Islet precursor cell (in vitro differentiated cells): ENCODE data around the gene XPO4.
"Not testable (repeated sequence)": the region's sequence is repeated elsewhere in the genome, so short reads cannot be mapped to it uniquely, and the experiment has no call there.

ENCODE experiments used
- DNase-seq: peaks from one replicate; pipeline ENCODE4 v3.0.0-alpha.2; 2018

XPO4 gene

DNA sequence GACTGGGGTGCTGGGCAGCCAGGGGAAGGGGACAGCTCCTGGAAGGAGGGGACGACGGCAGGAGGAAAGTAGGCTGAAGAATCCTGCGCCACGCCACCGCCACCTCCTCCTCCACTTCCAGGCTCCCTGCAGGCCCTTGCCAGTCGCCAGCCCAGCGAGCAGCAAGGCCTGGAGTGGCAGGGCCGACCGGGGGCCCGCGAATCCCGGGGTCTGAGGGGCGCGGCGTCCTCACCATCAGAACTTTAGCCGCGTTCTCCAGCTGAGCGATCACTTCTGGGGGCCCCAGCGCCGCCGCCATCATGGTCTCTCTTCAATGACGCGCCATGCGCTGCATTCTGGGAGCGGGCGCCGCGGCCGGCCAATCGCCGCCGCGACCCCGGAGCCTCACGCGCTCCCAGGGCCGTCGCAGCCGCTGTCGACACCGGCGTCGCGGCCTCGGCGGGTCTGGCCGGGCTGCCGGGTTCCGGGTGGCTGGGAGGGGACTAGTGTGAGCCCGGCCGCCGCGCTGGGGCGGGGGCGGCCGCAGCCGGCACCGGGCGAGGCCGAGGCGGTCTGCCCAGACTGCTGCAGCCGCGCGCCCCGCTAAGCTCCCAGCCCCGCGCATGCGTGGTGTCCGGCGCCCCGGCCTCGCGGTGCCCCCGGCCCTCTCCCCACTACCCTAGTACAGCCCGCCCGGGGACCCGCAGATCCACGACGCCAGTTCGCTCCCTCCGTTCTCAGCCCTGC is at the start of gene XPO4:
XPO4 (minus strand) TSS at position 309 of the 726 bp plus-strand sequence; CDS start at position 301, 8 bp downstream.
- peak; percentile 89 for DNase-seq

DNA sequence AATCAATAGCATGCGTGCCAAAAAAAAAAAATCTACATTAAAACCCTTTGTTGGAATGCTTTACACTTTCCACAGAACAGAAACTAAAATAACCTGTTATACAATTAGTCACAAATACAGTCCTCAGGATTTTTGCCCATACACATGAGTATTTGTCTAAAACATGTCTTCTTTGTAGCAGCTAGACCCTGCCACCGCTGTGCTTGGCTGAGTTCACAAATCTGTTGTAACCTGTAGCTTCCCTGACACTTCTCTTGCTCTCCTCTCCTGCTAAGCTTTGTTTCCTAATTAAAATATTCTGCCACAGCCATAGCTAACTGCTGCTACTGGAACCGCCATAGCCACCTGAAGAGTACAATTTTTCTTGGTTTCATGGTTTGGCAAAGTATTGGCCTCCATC is 45.5 kb upstream of the XPO4 start:
- DNase-seq, result not testable (repeated sequence)

DNA sequence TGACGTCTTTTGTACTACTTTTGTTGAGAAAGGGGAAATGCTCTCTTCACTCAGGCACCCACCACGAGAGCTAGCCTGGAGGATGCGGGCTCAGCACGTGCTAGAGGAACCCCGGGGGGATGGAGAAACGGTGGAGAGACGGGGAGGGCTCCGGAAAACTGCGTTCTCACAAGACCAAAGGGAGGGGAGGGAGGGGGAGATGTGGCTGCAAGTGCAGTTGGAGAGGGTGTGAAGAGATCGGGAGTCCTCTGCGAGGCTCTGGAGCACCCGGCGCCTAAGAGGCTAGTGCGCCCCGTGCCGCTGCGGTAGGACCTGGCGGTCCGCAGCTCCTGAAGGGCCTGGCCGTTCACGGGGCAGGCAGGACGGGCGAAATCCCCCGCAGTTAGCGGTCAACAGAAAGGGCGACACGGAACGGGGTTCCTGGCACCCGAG is 43.4 kb upstream of the XPO4 start:
- DNase-seq, result peak; percentile 60

DNA sequence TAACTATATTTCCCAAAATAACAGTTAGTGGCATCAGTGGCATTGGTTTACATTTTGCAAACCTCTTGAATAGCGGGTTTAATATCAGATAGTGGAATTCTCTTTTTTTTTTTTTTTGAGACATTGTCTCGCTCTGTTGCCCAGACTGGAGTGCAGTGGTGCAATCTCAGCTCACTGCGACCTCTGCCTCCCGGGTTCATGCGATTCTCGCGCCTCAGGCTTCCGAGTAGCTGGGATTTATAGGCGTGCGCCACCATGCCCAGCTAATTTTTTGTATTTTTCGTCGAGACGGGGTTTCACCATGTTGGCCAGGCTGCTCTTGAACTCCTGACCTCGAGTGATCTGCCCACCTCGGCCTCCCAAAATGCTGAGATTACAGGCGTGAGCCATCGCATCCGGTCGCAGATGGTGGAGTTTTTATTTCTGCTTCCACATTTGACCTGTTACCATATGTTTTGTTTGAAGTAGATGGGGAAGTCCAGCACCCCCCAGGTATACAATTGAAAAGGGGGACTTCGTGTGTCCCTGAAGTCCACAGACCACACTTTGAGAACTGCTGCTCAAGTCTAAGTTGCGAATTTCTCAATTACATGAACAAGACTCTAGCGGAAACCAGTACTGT is 40.5 kb upstream of the XPO4 start:
- no peak for DNase-seq

DNA sequence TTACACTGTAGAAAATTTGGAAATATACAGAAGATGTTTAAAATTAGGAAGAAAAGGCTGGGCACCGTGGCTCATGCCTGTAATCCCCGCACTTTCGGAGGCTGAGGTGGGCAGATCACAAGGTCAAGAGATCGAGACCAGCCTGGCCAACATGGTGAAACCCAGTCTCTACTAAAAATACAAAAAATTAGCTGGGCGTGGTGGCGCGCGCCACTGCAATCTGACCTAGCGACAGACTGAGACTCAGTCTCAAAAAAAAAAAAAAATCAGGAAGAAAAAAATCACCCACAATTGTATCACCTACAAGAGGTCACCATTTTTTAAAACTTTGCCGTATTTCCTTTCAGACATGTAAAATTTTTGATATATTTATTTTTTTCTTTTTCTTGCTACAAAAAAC is 38.0 kb upstream of the XPO4 start:
- not testable (repeated sequence) for DNase-seq

DNA sequence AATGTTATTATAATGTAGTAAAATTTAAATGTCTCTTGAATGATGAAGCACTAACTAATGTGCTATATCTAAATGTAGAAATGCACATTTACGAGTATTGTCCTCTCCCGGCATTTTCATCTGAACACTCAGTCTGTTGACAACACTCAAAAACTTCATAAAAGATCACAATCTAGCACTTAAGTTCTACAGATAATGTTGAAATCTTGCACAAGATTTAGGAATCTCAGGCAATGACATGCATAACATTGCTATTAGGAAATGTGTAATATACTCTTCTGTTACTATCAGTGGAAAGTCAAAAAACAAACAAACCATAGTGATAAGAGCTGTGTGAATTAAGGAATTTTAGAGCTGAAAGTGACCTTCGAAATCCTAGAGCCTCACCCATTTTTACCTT is 37.5 kb upstream of the XPO4 start:
- DNase-seq, result no peak

DNA sequence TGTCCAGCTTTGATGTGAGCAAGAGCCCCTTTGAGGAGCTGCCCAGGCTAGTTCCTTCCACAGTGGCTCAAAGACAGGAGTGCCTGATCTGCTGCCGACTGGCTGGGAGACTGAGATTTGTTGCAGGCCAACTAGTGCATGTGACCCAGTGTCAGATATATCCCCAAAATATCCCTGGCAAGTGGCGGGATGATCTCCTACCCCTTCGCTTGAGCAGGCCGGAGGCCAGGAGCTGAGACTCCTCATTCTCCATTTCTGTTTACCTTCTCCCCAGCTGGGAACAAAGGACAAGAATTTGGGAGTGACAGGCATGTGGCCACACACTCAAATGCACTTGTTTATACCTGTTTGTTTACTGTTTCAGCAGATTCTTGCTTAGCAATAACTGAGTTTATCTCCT is 37.1 kb upstream of the XPO4 start:
- no peak for DNase-seq

DNA sequence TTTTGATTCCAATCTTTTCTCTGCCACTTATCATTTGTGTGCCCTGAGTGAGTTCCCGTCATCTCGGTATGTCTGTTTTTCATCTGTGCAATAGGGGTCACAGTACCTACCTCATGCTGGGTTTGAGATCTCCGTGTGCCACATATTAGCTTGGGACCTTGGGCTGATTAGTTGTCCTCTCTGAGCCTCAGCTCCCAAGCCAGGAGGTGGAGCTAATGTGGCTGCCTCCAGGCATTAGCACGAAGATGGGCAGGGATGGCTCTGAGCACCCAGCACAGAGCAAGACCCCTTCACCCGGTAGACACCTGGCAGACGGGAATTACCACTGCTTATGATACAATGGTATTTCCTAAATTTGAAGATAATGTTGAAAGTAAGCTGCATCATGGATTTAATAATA is 35.8 kb upstream of the XPO4 start:
- DNase-seq, result no peak

DNA sequence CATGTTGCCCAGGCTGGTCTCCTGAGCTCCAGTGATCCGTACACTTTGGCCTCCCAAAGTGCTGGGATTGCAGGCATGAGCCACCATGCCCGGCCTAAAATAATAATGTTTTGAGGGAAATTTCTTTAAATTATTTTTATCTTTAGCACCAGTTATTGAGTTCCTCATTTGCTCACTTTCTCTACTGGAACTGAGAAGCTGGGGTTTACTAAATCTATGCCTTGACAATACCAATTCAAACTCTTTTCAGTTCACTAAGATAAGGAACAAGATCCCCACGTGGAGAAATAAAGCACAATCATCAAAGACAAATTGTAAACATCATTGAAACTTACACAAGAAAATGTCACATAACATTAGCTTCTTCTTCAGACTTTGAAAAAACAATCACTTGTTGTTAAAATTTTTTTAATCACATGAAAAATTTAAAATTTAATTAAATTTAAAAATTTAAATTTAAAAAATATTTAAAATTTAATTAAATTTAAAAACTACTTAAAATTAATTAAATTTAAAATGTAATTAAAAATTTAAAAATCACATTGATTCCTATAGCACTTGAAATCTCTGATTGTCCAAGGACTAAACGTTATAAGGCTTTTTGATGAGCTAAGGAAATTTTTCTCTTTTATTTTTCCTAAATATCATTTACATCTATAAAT is 25.2 kb upstream of the XPO4 start:
- no peak for DNase-seq

DNA sequence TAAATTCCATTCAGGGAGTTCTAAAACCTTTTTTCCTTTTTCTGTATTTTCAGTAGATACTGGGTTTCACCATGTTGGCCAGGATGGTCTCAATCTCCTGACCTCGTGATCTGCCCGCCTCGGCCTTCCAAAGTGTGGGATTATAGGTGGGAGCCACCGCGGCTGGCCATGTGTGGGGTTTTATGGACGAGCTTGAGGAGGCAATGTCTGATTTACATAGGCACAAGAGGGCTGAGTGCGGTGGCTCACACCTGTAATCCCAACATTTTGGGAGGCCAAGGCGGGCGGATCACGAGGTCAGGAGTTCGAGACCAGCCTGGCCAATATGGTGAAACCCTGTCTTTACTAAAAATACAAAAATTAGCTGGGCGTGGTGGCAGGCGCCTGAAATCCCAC is 22.8 kb upstream of the XPO4 start:
- not testable (repeated sequence) for DNase-seq

DNA sequence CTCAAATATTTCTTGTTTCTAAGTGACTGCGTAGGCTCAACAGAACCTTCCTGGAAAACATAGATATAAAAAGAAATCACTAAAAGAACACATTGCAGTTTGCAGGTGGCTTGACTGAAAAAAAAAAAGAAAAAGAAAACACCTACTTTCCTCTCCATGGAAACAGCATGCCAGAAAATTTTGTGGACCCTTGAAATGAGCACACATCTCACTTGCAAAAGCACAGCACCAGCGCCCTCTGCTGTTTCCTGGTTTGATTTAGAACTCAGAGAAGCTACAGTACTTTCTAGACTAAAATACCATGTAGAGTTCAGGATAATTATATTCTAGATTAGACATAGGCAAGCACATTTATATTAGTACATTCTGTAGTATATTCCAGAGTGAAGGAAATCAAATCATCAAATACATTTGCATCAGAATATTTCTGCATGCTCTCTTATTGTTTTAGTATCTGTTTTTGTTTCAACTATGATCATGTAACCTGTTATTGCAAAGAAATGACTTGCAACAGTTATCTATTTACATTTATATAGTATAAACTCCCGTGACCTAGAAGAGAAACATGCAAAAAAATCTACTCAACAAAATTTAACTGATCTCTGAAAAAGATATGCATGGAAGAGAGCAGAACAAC is 22.3 kb upstream of the XPO4 start:
- peak; percentile 86 for DNase-seq

DNA sequence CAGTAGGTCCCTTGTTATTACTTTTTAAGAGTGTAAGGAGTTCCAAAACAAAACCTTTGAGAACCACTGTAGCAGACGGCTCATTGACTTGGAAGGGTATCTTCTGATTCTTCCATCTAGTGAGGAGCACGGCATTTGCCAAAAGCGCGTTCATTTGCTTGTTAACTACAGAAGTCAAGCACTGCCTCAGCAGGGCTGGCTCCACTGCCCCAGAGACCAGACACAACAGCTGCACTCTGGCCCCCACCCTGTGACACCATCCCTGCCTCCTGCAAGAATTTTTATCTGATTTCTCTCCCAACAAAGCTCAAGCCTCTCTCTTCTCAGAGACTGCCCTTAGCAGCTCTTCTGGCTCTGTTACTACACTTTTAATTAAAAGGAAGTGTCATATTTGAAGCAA is 20.7 kb upstream of the XPO4 start:
- no peak for DNase-seq

DNA sequence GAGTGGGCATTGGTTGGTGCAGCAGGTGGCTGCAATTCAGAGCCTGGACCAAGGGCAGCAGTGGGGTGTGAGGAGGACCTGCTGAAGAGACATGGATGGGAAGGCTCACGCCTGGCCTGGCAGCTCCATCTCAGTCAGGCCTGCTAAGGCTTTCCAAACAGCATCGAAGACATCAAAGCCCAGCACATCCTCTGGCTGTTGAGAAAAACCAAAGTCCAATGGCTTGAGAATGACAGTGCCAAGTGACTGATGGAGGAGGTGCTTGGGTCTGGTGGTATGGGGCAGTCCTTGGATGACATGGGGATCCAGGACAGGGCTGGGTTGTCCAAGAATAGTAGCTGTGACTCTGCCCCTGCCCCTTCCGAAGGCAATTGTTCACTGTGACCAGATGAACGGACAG is 19.0 kb upstream of the XPO4 start:
- no peak for DNase-seq

DNA sequence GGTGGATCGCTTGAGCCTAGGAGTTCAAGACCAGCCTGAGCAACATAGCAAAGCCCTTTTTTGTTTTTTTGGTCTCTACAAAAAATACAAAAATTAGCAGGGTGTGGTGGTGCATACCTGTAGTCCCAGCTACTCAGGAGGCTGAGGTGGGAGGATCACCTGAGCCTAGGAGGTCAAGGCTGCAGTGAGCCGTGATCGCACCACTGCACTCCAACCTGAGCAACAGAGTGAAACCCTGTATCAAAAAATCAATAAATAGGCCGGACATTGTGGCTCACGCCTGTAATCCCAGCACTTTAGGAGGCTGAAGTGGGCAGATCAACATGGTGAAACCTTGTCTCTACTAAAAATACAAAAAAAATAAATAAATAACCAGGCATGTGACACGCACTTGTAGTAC is 13.1 kb upstream of the XPO4 start:
- DNase-seq, result not testable (repeated sequence)

DNA sequence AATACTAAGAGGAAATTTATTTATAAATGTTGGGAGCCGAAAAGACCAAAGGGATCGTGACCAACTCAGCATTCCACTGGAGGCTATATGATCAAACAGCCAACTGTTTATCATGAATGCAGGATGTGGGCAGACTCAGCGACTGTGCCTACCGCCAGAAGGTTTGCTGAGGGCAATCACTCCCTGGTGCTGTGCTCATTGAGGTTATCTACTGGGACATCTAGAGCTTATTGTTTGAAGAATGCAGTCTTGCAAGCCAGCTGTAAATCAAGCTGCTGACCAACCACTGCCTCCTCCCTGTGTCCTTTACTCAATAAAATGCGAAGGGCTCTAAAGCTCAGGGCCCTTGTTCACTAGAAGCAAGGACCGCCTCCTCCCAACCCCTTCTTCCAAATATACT is 8.5 kb upstream of the XPO4 start:
- DNase-seq, result peak; percentile 54

DNA sequence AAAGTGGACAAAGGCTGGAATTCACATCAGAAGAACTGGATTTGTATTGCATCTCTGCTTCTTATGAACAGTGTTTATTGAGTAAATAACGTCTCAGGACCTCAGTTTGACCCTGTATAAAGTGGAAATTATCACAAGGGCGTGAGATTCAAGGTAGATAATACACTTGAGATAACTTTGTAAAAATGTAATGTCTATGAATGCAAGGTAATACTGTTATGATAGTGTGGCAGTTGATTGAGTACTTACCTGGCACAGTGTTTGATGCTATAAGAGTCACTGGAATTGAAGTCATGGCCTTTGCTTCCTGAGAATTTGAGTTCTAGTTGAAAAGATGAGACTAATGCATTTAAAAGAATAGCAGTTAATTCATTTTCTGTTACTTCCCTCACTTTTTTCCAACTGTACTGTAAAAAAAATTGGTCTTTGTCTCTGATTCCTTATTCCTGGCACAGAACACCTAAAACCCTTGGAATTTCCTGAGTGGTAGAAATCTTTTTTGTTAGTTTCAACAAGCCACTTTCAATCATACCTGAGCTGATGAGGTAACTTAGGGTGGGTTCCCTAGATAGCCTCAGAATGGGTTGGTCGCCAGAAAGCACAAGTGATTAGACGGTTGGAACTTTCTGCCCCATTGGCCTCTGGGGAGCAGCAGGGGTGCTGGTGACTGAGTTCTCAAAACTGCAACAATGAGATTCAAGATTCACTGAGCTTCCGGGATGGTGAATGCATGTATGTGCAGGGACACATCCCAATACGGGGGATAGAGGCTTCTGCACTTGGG is 6.4 kb upstream of the XPO4 start:
- DNase-seq, result no peak

DNA sequence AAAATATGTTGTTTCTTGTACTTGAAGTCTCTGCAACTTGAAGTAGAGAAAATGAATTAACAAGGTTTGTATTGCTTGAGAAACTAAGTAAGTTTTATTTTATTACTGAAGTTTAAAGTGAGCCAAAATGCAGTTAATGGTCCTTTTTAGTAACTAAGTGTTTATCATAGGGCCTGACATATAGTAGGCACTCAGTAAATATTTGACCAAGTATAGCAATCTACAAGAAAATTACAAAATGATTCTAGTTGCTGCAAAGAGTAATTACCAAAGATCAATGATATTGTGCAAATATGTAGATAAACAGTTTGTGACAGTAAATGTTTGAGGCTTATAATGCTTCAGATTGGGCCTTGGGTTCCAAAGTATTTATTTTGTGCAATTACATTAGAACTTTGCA is 2.4 kb upstream of the XPO4 start:
- no peak for DNase-seq

DNA sequence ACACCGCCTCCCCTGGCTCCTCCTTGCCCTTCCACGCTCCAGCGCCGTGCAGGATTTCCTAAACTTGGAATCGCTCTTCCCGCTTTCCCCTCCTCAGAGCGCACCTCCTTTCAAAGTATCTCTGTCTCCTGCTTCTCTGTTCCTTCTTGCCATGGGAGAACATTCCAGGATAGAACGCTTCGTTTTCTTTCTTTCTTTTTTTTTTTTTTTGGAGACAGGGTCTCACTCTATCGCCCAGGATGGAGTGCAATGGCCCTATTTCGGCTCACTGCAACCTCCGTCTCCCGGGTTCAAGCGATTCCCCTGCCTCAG is 574 bp upstream of the XPO4 start:
- no peak for DNase-seq

DNA sequence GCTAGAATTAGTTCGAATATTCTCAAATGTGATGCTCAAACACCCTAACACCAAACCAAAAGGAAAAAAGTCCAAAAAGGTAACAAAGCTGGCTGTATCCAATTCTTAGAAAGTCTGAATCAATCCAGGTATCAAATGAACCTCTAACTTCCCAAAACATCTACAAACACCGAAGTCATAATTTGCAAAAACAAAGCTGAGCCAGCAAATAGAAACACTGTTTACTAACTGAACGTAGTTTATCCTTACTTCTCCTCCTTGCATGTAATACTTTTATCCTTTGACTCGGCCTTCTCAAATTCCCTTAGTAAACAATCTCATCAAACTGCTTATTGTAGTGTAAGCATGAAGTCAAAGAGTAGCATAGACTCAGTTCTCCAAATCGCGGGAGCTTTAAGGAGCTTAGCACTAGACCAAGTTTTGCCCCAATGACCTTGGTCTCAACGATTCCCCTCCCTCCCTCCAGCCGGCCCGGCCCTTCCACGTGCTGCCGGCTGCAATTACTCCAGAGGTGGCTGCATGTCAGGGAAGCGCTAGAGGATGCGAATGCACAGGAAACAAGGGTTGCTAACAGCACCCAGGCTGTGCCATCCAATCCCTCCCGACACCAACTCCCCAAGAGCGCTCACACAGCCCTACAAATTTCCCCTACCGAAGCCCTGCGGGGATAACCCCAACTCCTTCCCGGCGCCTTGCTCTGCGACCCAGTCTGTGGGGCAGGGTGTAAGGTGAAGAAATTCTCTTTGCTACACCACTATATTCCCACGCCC is 693 bp downstream of the XPO4 start:
- peak; percentile 77 for DNase-seq

DNA sequence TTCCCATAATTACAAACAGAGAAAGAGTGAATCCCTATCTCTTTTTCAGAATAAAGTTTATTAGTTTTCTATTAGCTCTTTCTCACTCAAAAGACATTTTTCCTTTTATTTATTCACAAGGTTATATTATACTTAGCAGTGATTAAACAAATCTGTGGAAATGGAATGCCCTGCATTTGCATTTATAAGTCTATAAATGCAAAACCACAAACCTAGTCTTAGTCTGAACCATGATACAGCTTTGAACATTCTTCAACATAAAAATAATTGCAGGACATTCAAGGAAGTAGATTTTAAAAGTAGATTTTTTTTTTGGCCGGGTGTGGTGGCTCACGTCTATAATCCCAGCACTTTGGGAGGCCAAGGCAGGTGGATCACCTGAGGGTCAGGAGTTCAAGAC is 8.3 kb downstream of the XPO4 start:
- no peak for DNase-seq

DNA sequence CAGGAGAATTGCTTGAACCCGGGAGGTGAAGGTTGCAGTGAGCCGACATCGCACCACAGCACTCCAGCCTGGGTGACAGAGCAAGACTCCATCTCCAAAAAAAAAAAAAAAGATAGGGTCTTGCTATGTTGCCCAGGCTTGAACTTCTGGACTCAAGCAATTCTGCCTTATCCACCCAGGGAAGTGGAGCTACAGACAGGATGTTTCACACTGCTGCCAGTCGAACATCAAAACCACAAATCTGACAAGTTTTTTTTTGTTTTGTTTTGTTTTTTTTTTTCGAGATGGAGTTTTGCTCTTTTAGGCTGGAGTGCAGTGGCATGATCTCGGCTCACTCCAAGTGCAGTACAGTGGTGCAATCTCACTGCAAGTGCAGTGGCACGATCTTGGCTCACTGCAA is 10.8 kb downstream of the XPO4 start:
- no peak for DNase-seq

DNA sequence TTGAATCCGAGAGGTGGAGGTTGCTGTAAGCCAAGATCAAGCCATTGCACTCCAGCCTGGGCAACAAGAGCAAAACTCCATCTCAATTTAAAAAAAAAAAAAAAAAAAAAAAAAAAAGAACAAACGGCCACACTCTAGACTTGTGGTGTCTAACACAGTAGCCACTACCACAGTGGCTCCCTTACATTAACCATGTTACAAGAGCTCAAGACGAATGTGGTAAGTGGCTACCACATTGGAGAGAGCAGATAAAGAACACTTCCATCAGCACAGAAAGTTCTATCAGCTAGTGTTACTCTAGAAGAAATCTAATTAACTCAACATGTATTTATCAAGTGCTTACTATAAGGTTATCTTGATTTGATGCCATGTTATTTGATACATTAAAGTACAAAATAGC is 11.5 kb downstream of the XPO4 start:
- no peak for DNase-seq
